ENCODE results near the gene ATP7B.

The ATP7B gene

GRCh38 chr13:51976423-51976822 is 34.8 kb downstream of the ATP7B start:
- DNase-seq, result no peak

DNA sequence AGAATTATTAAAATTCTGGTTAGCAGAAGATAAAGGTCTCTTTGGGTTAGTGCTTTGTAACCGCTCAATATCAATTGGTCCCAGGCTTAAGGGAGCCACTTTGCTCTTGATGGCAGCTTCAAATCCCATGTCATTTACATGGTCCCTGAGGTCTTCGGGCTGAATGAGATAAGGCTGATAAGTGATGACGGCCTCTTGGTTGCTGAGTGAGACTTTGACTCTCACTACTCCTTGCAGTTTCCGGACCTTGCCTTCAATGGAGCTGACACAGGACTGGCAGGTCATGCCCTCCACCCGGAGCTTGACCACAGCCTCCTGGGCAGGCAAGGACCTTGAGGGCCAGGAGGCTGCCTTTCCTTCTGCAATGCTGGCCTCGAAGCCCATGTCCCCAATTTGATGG is 36.8 kb downstream of the ATP7B start:
- DNase-seq, result no peak

- no peak for DNase-seq
Observed at GRCh38 chr13:51971520-51972426, 39.5 kb downstream of the ATP7B start.

DNA sequence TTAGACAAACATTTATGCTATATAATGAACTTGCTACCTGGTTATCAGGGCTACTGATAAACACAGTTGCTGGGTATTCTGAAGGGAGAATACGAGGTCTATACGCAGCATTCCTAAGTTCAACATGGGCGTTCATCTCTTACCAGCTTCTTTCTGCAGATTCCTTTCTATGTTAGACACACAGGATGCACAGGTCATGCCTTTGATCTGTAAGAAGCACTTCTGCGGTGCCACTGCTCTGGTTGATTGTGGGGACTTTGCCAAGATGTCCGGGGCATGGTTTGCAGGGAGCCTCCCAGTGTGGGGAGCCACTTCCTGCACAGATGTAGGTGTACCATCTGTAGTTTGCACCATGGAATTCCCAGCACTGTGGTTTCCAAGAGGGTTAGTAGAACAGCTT is 40.9 kb downstream of the ATP7B start:
- no peak for DNase-seq

GRCh38 chr13:51967482-51968446 is 43.5 kb downstream of the ATP7B start:
- no peak for DNase-seq

DNA sequence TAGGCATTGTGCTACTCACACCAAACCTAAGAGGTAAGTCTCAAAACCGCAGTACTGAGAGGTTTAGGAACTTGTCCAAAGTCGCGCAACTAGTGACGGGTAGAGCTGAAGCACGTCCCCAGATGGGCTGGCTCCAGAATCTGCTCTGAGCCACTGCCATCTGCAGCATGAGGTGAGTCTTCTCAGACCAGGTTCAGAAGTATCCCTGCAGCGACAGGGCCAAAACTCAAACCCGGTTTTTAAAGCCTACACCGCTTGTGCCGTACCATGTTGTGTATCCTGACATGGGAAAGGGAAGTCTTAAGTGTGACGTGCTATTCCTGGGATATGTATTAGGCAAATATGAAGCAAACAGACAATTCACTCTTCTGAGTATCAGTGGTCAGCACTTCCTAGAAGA is 45.1 kb downstream of the ATP7B start:
- DNase-seq, result no peak

DNA sequence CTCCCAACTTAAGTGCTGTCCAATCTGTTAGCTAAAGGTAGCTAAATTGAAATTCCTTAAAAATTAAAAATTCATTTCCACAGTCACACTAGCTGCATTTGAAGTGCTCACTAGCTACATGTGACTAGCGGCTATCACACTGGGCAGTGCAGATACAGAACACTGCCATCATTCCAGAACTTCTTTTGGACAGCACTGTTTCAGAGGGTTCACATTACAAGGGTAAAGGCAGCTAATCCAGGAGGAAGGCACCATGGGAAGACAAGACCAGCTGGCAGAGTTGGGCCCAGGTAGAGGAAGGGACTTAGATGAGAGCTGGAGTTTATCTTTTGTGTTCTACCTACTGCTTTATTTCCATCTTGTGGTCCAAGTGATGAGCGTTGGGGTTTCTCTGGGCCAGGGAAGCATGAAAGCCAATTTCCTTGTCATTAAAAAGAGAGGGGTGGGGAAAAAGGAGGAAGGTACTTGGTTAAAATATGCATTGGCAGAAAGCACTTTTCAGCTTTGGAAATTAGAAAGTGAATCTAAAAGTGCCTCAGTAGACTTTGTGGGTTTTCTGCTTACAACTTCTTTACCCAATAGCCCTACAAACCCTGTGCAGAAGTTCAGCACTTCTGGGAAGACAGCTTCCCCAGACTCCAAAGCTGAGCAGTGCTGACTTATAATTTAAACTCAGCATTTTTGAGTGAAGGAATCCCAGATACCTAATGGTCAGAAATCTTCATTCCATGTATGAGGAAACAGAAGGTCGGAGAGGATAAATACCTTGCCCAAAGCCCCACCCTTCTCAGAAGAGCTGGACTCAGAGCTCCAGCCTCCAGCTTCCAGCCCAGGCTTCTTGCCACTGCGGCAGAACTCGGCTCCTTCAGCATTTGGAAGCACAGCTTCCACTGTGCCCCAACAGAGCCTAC is 49.5 kb downstream of the ATP7B start:
- no peak for DNase-seq

- no peak for DNase-seq
Observed at GRCh38 chr13:51960766-51961165, 50.5 kb downstream of the ATP7B start.

DNA sequence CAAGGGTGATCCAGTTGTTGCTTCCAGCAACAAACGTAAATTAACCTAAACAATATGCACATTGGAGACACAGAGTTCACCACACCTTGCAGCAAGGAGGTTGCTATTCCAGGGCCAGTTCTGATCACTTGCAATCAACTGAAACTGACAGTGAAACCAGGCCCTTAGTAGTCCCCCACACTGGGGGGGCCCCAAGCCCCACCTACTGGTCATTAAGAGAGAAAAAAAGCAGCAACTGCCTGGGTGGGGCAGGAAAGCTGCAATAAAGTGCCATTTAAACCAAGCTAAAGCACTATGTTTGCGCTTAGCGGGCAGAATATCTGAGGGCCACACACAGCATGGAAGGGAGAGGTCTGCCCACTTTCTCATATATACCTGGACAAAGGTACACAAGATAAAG is 51.5 kb downstream of the ATP7B start:
- DNase-seq, result no peak

- no peak for DNase-seq
Observed at GRCh38 chr13:51958217-51958547, 53.1 kb downstream of the ATP7B start.

- no peak for DNase-seq
Observed at GRCh38 chr13:51957377-51958216, 53.7 kb downstream of the ATP7B start.

DNA sequence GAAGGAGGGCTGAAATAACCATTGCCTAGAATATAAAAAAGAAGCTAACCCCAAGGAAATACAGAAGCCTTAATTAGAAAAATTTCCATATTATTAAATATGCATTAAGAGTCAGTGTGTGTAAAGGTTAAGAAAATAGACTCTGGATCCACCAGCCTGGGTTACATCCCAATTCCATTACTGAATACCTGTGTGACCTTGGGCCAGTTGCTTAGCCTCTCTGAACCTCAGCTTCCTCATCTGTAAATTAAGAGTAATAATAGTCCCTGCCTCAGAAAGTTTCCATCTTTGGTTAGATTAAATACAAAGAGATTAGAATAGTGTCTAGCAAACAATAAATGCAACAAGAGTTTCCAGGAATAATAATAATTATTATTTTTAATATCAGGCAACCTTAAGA is 54.5 kb downstream of the ATP7B start:
- no peak for DNase-seq

DNA sequence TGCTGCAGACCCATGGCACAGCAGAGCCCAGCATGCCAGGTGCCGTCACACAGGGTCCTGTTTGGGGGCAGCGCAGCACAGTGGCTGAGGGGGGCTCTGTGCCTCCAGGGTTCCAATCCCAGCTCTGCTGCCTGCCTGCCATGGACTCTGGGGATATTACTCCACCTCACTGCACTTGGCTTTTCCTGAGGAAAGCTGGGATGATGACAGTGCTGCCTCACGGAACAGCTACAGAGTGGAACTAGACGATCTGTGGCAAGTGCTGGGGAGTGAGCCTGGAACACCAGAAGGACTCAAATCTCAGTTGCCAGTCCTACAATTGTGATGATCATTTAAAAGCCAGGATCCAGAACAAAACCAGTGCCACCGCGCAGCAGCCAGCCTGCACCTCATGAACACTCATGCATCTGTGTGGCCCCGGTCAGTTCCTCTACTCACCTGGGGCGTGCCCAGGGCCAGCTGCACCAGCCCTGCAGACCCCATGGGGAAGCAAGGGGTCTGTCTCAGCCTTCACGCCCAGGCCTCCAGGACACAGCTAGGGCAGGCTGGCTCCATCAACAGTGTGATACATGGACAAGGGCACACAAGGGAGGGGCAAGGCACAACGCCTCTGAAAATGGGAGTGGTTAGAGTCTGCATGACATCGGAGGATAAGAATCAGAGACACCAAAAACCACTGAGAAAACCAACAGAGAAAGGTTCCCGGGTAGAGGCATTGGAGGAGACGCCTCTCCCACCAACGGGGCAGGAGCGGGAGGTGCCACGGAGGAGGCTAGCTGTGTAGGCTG is 55.2 kb downstream of the ATP7B start:
- no peak for DNase-seq

- DNase-seq, result no peak
Observed at GRCh38 chr13:51955281-51955771, 55.9 kb downstream of the ATP7B start.

DNA sequence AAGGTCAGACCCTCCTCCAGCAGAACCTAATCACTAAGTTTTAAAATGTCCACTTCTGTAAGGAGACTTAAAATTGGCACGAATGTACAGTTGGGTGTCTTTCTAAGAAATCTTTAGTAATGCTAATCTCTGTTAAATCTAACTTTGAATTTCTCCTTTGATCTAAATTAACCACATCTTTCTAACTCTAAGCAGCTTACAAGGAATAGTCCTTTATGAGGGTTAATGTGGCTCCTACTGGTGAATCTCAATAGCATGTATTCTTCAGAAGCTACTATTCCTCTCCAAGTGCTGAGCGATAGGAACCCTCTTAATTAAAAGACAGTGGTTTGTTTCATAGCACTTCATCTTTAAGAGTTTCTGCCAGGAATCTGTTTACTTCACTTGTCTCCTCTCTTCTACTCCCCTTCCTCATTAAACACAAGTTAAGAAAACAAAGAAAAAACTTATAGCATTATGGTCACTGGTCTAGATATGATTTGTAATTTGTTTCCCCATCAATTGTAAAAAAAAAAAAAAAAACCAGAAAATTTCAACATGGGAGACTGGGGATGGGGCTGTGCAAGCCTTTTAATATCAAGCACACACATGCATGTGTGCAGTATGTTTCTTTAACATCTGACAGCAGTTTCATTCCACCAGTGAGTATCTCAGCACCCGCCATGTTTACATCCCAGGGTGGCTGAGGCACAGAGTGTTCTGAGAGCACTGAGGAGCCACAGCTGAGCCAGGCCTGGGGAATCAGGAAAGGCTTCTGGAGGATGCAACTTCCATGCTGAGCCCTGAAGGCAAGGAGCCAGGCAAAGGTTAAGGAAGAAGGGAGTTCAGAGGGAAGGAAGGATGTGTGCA is 57.7 kb downstream of the ATP7B start:
- no peak for DNase-seq

- no peak for DNase-seq
Observed at GRCh38 chr13:51950722-51951121, 60.5 kb downstream of the ATP7B start.

GRCh38 chr13:51946163-51946669 is 65.0 kb downstream of the ATP7B start:
- no peak for DNase-seq

- DNase-seq, result no peak
Observed at GRCh38 chr13:51945149-51945548, 66.1 kb downstream of the ATP7B start.

DNA sequence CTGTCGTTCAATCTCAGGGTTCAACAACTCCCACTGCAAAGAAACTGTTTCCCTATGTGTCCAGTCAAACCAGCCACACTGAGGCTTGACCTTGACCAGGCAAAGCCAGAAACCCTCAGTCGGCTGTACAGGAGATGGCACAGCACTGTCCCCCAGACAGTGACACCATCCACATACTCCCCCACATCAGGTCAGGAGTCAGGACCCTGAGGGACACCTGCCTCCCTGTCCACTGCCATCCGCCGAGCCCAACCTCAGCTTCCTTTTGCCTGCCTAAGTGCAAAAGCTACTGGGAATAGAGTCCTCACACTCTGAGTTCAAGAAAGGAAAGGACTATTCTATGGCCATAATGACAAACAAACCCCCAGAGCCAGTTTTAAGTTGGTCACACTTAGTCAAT is 66.8 kb downstream of the ATP7B start:
- no peak for DNase-seq

GRCh38 chr13:51943721-51944120 is 67.5 kb downstream of the ATP7B start:
- DNase-seq, result no peak

All from NCI-H226 (cell line).